Gastrocnemius medialis (tissue), 4 donors: ENCODE data around the gene SLC50A1. TPM values are rescaled to one million over a fixed set of nuclear protein-coding genes. Genes with fewer than 3 reads are reported as not detected.

ENCODE experiments used
- ATAC-seq, 2 donors: fragments of 150-250 bp; one replicate each; pipeline ENCODE4 v1.9.1; 2016
- DNase-seq, 2 donors: peaks; one replicate each; pipeline ENCODE4 v3.0.0-alpha.2; 2019
- H3K27ac ChIP-seq, 4 donors: fragments of 200-600 bp; sonication (generic); 1 replicate in 1 of 4; 2 replicates in 3 of 4; pipeline ENCODE4 v1.5.1; 2016 to 2018; ENCODE audit warnings: mild to moderate bottlenecking in 2 of 4, moderate library complexity in 1 of 4
- H3K27me3 ChIP-seq, 3 donors: fragments of 200-600 bp; sonication (generic) in 2 of 3; 1 replicate in 1 of 3; 2 replicates in 2 of 3; pipeline versions ENCODE4 v1.5.1 to v1.6.0; 2016 to 2019; ENCODE audit warnings: mild to moderate bottlenecking in 1 of 3, moderate library complexity in 1 of 3
- H3K36me3 ChIP-seq, 2 donors: fragments of 200-600 bp; sonication (generic) in 1 of 2; one replicate each; pipeline ENCODE4 v1.5.1; 2017 to 2018
- H3K4me1 ChIP-seq, 2 donors: fragments of 200-600 bp; sonication (generic) in 1 of 2; one replicate each; pipeline ENCODE4 v1.5.1; 2016 to 2017; ENCODE audit warnings: mild to moderate bottlenecking in 2 of 2
- H3K4me3 ChIP-seq, 4 donors: fragments of 200-600 bp; sonication (generic) in 3 of 4; 1 replicate in 1 of 4; 2 replicates in 3 of 4; pipeline ENCODE4 v1.5.1; 2016 to 2019; ENCODE audit warnings: mild to moderate bottlenecking in 2 of 4
- H3K9me3 ChIP-seq, 3 donors: fragments of 200-600 bp; sonication (generic) in 2 of 3; 1 replicate in 1 of 3; 2 replicates in 2 of 3; pipeline ENCODE4 v1.5.1; 2016 to 2019
- CTCF ChIP-seq, 5 experiments: fragments of 450-650 bp in 3 of 5; fragments of 200-600 bp in 2 of 5; sonication (generic) in 2 of 5; IDR thresholded peaks in 4 of 5; conservative IDR thresholded peaks in 1 of 5; 1 replicate in 4 of 5; 2 replicates in 1 of 5; pipeline ENCODE4 v1.5.1; 2016 to 2019; ENCODE audit warnings: antibody characterized with exemption in 5 of 5, mild to moderate bottlenecking in 3 of 5, moderate library complexity in 3 of 5
- POLR2A ChIP-seq, 2 donors: fragments of 450-650 bp; IDR thresholded peaks; one replicate each; pipeline ENCODE4 v1.6.1; 2017; ENCODE audit warnings: antibody characterized with exemption in 2 of 2, mild to moderate bottlenecking in 2 of 2, moderate library complexity in 2 of 2
- in situ Hi-C, 4 donors: fragments of 200-750 bp; cut with MboI; loops; one replicate each; pipeline versions ENCODE4 v1.15.0 to v1.8.0; 2017; ENCODE audit warnings: low sequenced_read_pairs in 4 of 4
- intact Hi-C: fragments of 100-400 bp; cut with DNase I; formaldehyde crosslinking; loops from one replicate; pipeline ENCODE4 v1.15.1; 2023; ENCODE audit warnings: low total_unique reads
- total RNA-seq, 4 donors: library from RNA; depleted of rRNA; stranded (reverse); fragments of >200 nt; gene quantifications; one replicate each; pipeline versions ENCODE4 v1.1.0 to v1.2.3, GENCODE V29; 2016

SLC50A1 gene
- total RNA-seq, 4 donors from 2014 or later = 3.5 to 11.4 (median 8.2) TPM

GRCh38 chr1:155185783-155186066, 50.1 kb downstream of the SLC50A1 start:
- no peak for TF ChIP-seq POLR2A (IDR thresholded peaks at IDR 0.05)
- TF ChIP-seq CTCF (IDR thresholded peaks at IDR 0.05 in 4 of 5, conservative IDR thresholded peaks at IDR 0.05 in 1 of 5) = no peak
- ATAC-seq (no peak), DNase-seq (peak in 1 of 2 donors; percentile 4)
- peak overlapping the region in 1 of 4 donors; percentile 52 for H3K27ac ChIP-seq
- H3K4me3 ChIP-seq = no peak overlapping the region
- no peaks in the 10 kb centered on the region for H3K27me3 ChIP-seq
- in situ Hi-C loops (no loop called here), intact Hi-C loops (no loop called here)
- no peaks in the 10 kb centered on the region for H3K36me3 ChIP-seq
- H3K9me3 ChIP-seq = no peaks in the 10 kb centered on the region
- peaks cover 0 to 10% of the 10 kb centered on the region in 2 donors for H3K4me1 ChIP-seq

DNA sequence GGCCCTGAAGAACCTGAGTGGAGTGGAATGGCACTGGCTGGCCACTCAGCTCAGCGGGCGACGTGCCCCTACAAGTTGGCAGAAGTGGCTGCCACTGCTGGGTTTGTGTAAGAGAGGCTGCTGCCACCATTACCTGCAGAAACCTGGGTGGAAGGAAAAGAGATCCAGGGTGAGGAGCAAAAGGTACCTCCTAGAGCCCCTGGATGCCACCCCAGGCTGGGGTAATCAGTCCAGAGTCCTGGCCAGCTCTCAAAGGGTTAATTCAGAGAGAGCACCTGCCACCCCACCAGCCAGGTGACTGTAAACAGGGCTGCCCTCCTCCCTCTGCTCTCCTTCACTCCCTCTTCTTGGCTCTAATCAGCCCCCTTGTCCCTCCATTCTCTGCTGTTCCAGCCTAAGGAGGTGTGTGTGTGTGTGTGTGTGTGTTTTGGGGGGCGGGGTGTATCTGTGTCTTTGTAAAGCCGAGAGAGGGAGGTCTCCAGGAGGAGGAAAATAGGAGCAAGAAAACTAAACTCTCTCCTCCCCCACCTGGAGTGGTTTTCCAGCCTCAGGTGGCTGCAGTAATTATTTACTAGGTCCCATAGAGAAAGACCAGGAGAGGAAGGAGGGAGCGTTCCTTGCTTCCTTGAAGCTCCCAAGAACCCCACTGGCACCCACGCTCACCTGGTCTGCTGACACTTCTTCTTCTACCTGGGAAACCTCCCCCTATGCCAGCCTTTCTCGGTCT, 50.6 kb downstream of the SLC50A1 start:
- no peaks in the 10 kb centered on the region for H3K27me3 ChIP-seq
- H3K4me3 ChIP-seq = no peak overlapping the region
- TF ChIP-seq POLR2A (IDR thresholded peaks at IDR 0.05) = no peak
- no peak for TF ChIP-seq CTCF (IDR thresholded peaks at IDR 0.05 in 4 of 5, conservative IDR thresholded peaks at IDR 0.05 in 1 of 5)
- peaks cover 0 to 10% of the 10 kb centered on the region in 2 donors for H3K4me1 ChIP-seq
- H3K9me3 ChIP-seq = no peaks in the 10 kb centered on the region
- ATAC-seq (no peak), DNase-seq (no peak)
- H3K27ac ChIP-seq = no peak overlapping the region
- in situ Hi-C loops (no loop called here), intact Hi-C loops (no loop called here)
- H3K36me3 ChIP-seq = no peaks in the 10 kb centered on the region

DNA sequence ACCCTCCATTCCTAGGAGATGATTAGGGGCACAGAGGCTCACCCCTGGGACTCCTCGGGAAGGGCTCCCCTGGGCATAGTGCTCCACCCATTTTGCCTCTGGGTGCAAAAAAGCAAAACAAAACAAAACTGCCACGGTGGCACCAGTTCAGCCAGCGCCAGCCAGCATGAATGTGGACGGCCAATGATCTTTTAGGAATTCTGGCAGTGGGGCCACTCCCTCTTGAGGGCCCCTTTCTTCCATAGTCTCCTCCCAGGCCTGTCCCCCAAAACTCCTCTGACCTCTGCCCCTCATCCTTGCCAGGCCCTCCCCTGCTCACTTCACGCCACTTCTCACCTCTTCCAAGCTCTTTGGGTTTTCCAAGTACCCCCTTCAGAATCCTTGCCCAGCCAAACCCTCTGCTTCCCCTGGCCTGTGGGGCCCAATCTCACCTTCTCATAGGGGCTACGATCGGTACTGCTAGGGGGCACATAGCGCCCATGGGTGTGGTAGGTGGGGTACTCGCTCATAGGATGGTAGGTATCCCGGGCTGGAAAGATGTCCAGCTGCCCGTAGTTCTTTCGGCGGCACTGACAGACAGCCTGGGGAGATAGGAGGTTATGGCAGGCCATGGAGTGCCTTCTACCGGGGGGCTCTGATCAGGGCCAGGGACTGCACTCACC, 51.3 kb downstream of the SLC50A1 start:
- Histone ChIP-seq H3K4me1 (peaks cover 0 to 10% of the 10 kb centered on the region in 2 donors), H3K27me3 (no peaks in the 10 kb centered on the region), H3K27ac (no peak overlapping the region), H3K9me3 (no peaks in the 10 kb centered on the region), H3K36me3 (no peaks in the 10 kb centered on the region), H3K4me3 (no peak overlapping the region)
- no peak for TF ChIP-seq CTCF (IDR thresholded peaks at IDR 0.05 in 4 of 5, conservative IDR thresholded peaks at IDR 0.05 in 1 of 5)
- no peak for TF ChIP-seq POLR2A (IDR thresholded peaks at IDR 0.05)
- DNase-seq (no peak), ATAC-seq (no peak)
- in situ Hi-C loops = no loop called here
- intact Hi-C loops = no loop called here

DNA sequence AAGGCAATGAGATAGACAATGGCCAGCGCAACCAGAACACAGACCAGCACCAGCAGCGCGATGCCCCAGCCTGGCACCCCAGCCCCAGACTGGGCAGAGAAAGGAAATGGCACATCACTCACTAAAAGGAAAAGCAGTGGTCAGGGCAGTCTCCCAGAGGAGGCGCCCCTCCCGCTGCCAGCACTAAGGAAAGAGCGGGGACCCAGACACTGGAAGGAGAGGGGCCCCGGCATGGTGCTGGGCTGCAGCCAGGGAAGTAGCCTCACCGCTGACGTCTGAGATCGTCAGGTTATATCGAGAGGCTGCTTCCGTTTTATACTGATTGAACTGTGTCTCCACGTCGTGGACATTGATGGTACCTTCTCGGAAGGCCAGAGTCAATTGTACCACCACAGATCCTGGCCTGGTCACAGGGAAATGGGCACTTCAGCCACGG, 51.8 kb downstream of the SLC50A1 start:
- no peaks in the 10 kb centered on the region for H3K27me3 ChIP-seq
- H3K27ac ChIP-seq = no peak overlapping the region
- no peaks in the 10 kb centered on the region for H3K9me3 ChIP-seq
- H3K36me3 ChIP-seq = no peaks in the 10 kb centered on the region
- ATAC-seq (no peak), DNase-seq (no peak)
- intact Hi-C loops (no loop called here), in situ Hi-C loops (no loop called here)
- H3K4me3 ChIP-seq = no peak overlapping the region
- TF ChIP-seq POLR2A (IDR thresholded peaks at IDR 0.05) (no peak), CTCF (IDR thresholded peaks at IDR 0.05 in 4 of 5, conservative IDR thresholded peaks at IDR 0.05 in 1 of 5) (no peak)
- peaks cover 0 to 10% of the 10 kb centered on the region in 2 donors for H3K4me1 ChIP-seq
